H1 (cell line): ENCODE data around the gene KRTAP29-1. TPM values are rescaled to one million over a fixed set of nuclear protein-coding genes. Genes with fewer than 3 reads are reported as not detected.

ENCODE experiments used
- CTCF ChIA-PET: fragments of 300-600 bp; sonication (Branson Sonifier 250); formaldehyde crosslinking; loops from one replicate; lab custom pipeline; 2021; ENCODE audit not compliant: partially characterized antibody; lab: Charles Lee
- POLR2A ChIA-PET: fragments of 300-600 bp; sonication (Branson Sonifier 250); formaldehyde crosslinking; loops from one replicate; lab custom pipeline; 2021; ENCODE audit warnings: inconsistent platforms; ENCODE audit not compliant: partially characterized antibody; lab: Charles Lee
- DNase-seq, 2 experiments: peaks; one replicate each; pipeline versions ENCODE4 v3.0.0 to v3.0.0-alpha.2; 2010 to 2022; ENCODE audit warnings: low spot score in 2 of 2, low read depth in 1 of 2, mixed read lengths in 1 of 2
- FAIRE-seq: peaks from 2 replicates; lab custom pipeline; 2011; peaks lifted over from hg19 to GRCh38; lab: Jason Lieb, UNC
- H2AFZ ChIP-seq: 2 replicates; pipeline ENCODE4 v1.8.1; 2012; ENCODE audit warnings: low read length, inconsistent platforms
- H2AK5ac ChIP-seq: 2 replicates; pipeline ENCODE4 v1.6.1; 2013; ENCODE audit warnings: low read depth, low read length
- H2BK120ac ChIP-seq: replicated peaks from 2 replicates; pipeline ENCODE3; 2013; ENCODE audit warnings: low read depth, low read length, inconsistent platforms
- H2BK12ac ChIP-seq: 2 replicates; pipeline ENCODE4 v1.6.1; 2013; ENCODE audit warnings: low read depth, low read length
- H2BK15ac ChIP-seq: 2 replicates; pipeline ENCODE4 v1.6.1; 2013; ENCODE audit warnings: low read length
- H2BK20ac ChIP-seq: 2 replicates; pipeline ENCODE4 v1.6.1; 2013; ENCODE audit warnings: low read length
- H2BK5ac ChIP-seq: 2 replicates; pipeline ENCODE4 v1.6.1; 2013; ENCODE audit warnings: low read depth, low read length
- H3K14ac ChIP-seq: 2 replicates; pipeline ENCODE4 v1.6.1; 2013; ENCODE audit warnings: inconsistent platforms; ENCODE audit not compliant: insufficient read length
- H3K18ac ChIP-seq: 2 replicates; pipeline ENCODE4 v1.6.1; 2013; ENCODE audit warnings: low read length; ENCODE audit errors: extremely low read depth
- H3K23ac ChIP-seq: 2 replicates; pipeline ENCODE4 v1.6.1; 2013; ENCODE audit warnings: inconsistent platforms; ENCODE audit not compliant: insufficient read length
- H3K23me2 ChIP-seq: 2 replicates; pipeline ENCODE4 v1.6.1; 2013; ENCODE audit warnings: low read depth, low read length
- H3K27ac ChIP-seq: 2 replicates; pipeline ENCODE4 v1.6.1; 2011; ENCODE audit warnings: low read depth, low read length, inconsistent platforms
- H3K27me3 ChIP-seq, 4 experiments: replicated peaks in 1 of 4; 1 replicate in 1 of 4; 2 replicates in 3 of 4; pipeline versions ENCODE4 v1.6.1 to v1.8.1; 2011 to 2013; ENCODE audit warnings: low read length in 3 of 4, mild to moderate bottlenecking in 3 of 4, inconsistent platforms in 2 of 4, mixed read lengths in 2 of 4, moderate library complexity in 1 of 4; ENCODE audit not compliant: control insufficient read depth in 3 of 4, insufficient read depth in 3 of 4; ENCODE audit errors: extremely low read depth in 1 of 4
- H3K36me3 ChIP-seq, 4 experiments: 2 replicates each; pipeline versions ENCODE4 v1.6.1 to v1.8.1; 2011 to 2013; ENCODE audit warnings: mild to moderate bottlenecking in 4 of 4, low read length in 3 of 4, moderate library complexity in 2 of 4, control low read depth in 1 of 4, inconsistent platforms in 1 of 4; ENCODE audit not compliant: insufficient read depth in 4 of 4, control insufficient read depth in 2 of 4
- H3K4ac ChIP-seq: replicated peaks from 2 replicates; pipeline ENCODE3; 2013; ENCODE audit warnings: low read length, low read depth, mixed read lengths, inconsistent platforms; ENCODE audit not compliant: insufficient read length
- H3K4me1 ChIP-seq, 4 experiments: replicated peaks in 1 of 4; 1 replicate in 1 of 4; 2 replicates in 3 of 4; pipeline versions ENCODE4 v1.6.1 to v1.8.1; 2011 to 2013; ENCODE audit warnings: low read length in 3 of 4, inconsistent platforms in 2 of 4, mixed read lengths in 1 of 4; ENCODE audit not compliant: insufficient read depth in 4 of 4, control insufficient read depth in 3 of 4
- H3K4me2 ChIP-seq, 2 experiments: 2 replicates each; pipeline versions ENCODE4 v1.6.1 to v1.8.1; 2011 to 2013; ENCODE audit warnings: low read depth in 2 of 2, low read length in 2 of 2, control low read depth in 1 of 2, inconsistent platforms in 1 of 2, mild to moderate bottlenecking in 1 of 2; ENCODE audit not compliant: insufficient read depth in 1 of 2
- H3K4me3 ChIP-seq, 4 experiments: fragments of 200-600, 300-600 bp in 1 of 4; sonication (generic), shearing (Covaris generic), sonication (Bioruptor Twin) in 1 of 4; 2 replicates each; pipeline versions ENCODE4 v1.5.1 to v1.8.1; 2011 to 2016; ENCODE audit warnings: low read length in 4 of 4, low read depth in 3 of 4, control low read depth in 2 of 4, inconsistent platforms in 2 of 4, mild to moderate bottlenecking in 2 of 4, mixed read lengths in 1 of 4, moderate library complexity in 1 of 4; ENCODE audit not compliant: insufficient read depth in 2 of 4; ENCODE audit errors: extremely low read depth in 1 of 4
- H3K56ac ChIP-seq: replicated peaks from 2 replicates; pipeline ENCODE3; 2013; ENCODE audit warnings: low read depth, mild to moderate bottlenecking, mixed read lengths, low read length, inconsistent platforms; ENCODE audit not compliant: insufficient read length
- H3K79me1 ChIP-seq: 2 replicates; pipeline ENCODE4 v1.6.1; 2013; ENCODE audit warnings: low read depth, low read length, control low read depth
- H3K79me2 ChIP-seq, 2 experiments: 2 replicates each; pipeline versions ENCODE4 v1.6.1 to v1.8.1; 2012 to 2013; ENCODE audit warnings: low read length in 2 of 2, mild to moderate bottlenecking in 2 of 2, inconsistent platforms in 1 of 2; ENCODE audit not compliant: insufficient read depth in 2 of 2, control insufficient read depth in 1 of 2
- H3K9ac ChIP-seq, 4 experiments: replicated peaks in 1 of 4; 1 replicate in 1 of 4; 2 replicates in 3 of 4; pipeline versions ENCODE4 v1.6.1 to v1.8.1; 2011 to 2013; ENCODE audit warnings: low read depth in 3 of 4, low read length in 3 of 4, control low read depth in 2 of 4, mild to moderate bottlenecking in 2 of 4, moderate library complexity in 2 of 4, inconsistent platforms in 1 of 4; ENCODE audit errors: extremely low read depth in 1 of 4
- H3K9me3 ChIP-seq, 2 experiments: 2 replicates each; pipeline versions ENCODE4 v1.6.1 to v1.8.1; 2012 to 2013; ENCODE audit warnings: mild to moderate bottlenecking in 2 of 2, moderate library complexity in 2 of 2, control low read depth in 1 of 2, inconsistent platforms in 1 of 2, low read depth in 1 of 2, low read length in 1 of 2, mixed read lengths in 1 of 2; ENCODE audit not compliant: insufficient read depth in 2 of 2
- H4K20me1 ChIP-seq, 2 experiments: replicated peaks in 1 of 2; 2 replicates each; pipeline versions ENCODE3 to v1.8.1; 2011 to 2013; ENCODE audit warnings: inconsistent platforms in 2 of 2, low read length in 2 of 2, mild to moderate bottlenecking in 1 of 2; ENCODE audit not compliant: insufficient read depth in 2 of 2, control insufficient read depth in 1 of 2
- H4K5ac ChIP-seq: 2 replicates; pipeline ENCODE4 v1.6.1; 2013; ENCODE audit warnings: low read length, low read depth, mixed read lengths, inconsistent platforms; ENCODE audit not compliant: insufficient read length
- H4K8ac ChIP-seq: 2 replicates; pipeline ENCODE4 v1.8.0; 2013; ENCODE audit warnings: mild to moderate bottlenecking, moderate library complexity, low read length, inconsistent platforms; ENCODE audit not compliant: insufficient read depth; ENCODE audit errors: extremely low read depth
- H4K91ac ChIP-seq: replicated peaks from 2 replicates; pipeline ENCODE3; 2013; ENCODE audit warnings: low read length, mixed read lengths, inconsistent platforms; ENCODE audit not compliant: insufficient read length
- CEBPB ChIP-seq: IDR thresholded peaks from 2 replicates; pipeline ENCODE4 v1.6.1; 2012; ENCODE audit warnings: low read depth, low read length
- E2F6 ChIP-seq: IDR thresholded peaks from 2 replicates; pipeline ENCODE4 v1.6.1; 2012; ENCODE audit warnings: inconsistent platforms
- EZH2 ChIP-seq: fragments of 200-600 bp; sonication (generic); IDR thresholded peaks from 2 replicates; pipeline ENCODE4 v1.7.1; 2012; ENCODE audit warnings: low read depth, mild to moderate bottlenecking, moderate library complexity, low read length, inconsistent platforms; ENCODE audit not compliant: severe bottlenecking
- HDAC6 ChIP-seq: IDR thresholded peaks from one replicate; pipeline ENCODE4 v1.7.1; 2012; ENCODE audit warnings: low read depth, mild to moderate bottlenecking, inconsistent platforms, low read length, moderate library complexity
- JUND ChIP-seq: IDR thresholded peaks from 2 replicates; pipeline ENCODE4 v1.6.1; 2011; ENCODE audit warnings: mild to moderate bottlenecking, improper control_type of control experiment, low read length
- KDM4A ChIP-seq: IDR thresholded peaks from one replicate; pipeline ENCODE4 v1.7.1; 2012; ENCODE audit warnings: low read depth, mild to moderate bottlenecking, moderate library complexity, low read length, inconsistent platforms; ENCODE audit not compliant: severe bottlenecking
- TAF1 ChIP-seq: IDR thresholded peaks from 2 replicates; pipeline ENCODE4 v1.6.1; 2011; ENCODE audit warnings: mild to moderate bottlenecking, low read depth, low read length
- TCF12 ChIP-seq: IDR thresholded peaks from 2 replicates; pipeline ENCODE4 v1.6.1; 2011; ENCODE audit warnings: low read depth, mild to moderate bottlenecking, low read length
- WGBS, 2 experiments: shearing (Covaris generic) in 1 of 2; methylation state at CpG; one replicate each; pipeline versions ENCODE4 v1.1.6 to v1.1.7; 2013 to 2015; ENCODE audit warnings: low lambda C conversion rate in 2 of 2, mixed read lengths in 2 of 2, inconsistent platforms in 1 of 2, low coverage in 1 of 2, missing lambda C conversion rate in 1 of 2; ENCODE audit not compliant: insufficient replicate concordance in 2 of 2, insufficient coverage in 1 of 2, insufficient read length in 1 of 2; ENCODE audit errors: extremely low coverage in 1 of 2, missing lambda C conversion rate in 1 of 2; 5-methylcytosine and 5-hydroxymethylcytosine counted together
- polyA plus RNA-seq, 7 experiments: library from polyadenylated mRNA; depleted of rRNA in 3 of 7; stranded (reverse) in 5 of 7; unstranded in 2 of 7; fragments of >200 nt in 5 of 7; fragments of 200-250 nt in 2 of 7; gene quantifications; 1 replicate in 5 of 7; 2 replicates in 1 of 7; 4 replicates in 1 of 7; pipeline versions ENCODE4 v1.2.1 to v1.2.3, GENCODE V29; 2011 to 2013; ENCODE audit warnings: missing spikeins in 2 of 7, mixed read lengths in 2 of 7
- total RNA-seq: library from RNA; stranded (reverse); fragmentation: NEBNext Ultra II Directional; extraction: Animal tissue kit (Norgen Biotek cat#: 25700); gene quantifications from 2 replicates; pipeline ENCODE4 v1.2.1, GENCODE V29; 2021

Gene KRTAP29-1
- total and polyA plus RNA-seq, 2 of the 8 experiments (the other 6 are each of a cell fraction or from before 2014, with no cell fraction given) = not detected

GRCh38 chr17:41264599-41264998 is 38.1 kb downstream of the KRTAP29-1 start:
- WGBS, 2 experiments = 92% methylated on average over 3 of the region's 3 CpGs; no CpG with 5 or more reads in 1 of the 2 experiments
- FAIRE-seq = no peak
- H3K18ac ChIP-seq = no peak overlapping the region
- TF ChIP-seq HDAC6 = no peak
- no peak for TF ChIP-seq CEBPB
- TF ChIP-seq TAF1 = no peak
- no peak for TF ChIP-seq E2F6
- TF ChIP-seq JUND = no peak
- TF ChIP-seq TCF12 = no peak
- no peak for TF ChIP-seq EZH2
- TF ChIP-seq KDM4A = no peak

More at GRCh38 chr17:41264599-41264998, 38.1 kb downstream of the KRTAP29-1 start:
- H3K36me3 ChIP-seq = no peaks in the 10 kb centered on the region
- H2BK120ac ChIP-seq = no peak overlapping the region
- H4K91ac ChIP-seq = no peak overlapping the region
- ChIA-PET POLR2A (no interaction called here), CTCF (no interaction called here)
- H2AK5ac ChIP-seq = no peak overlapping the region
- H2BK15ac ChIP-seq = no peak overlapping the region
- no peak overlapping the region for H3K27ac ChIP-seq
- H3K79me2 ChIP-seq = no peaks in the 10 kb centered on the region
- H4K5ac ChIP-seq = no peak overlapping the region
- H2BK5ac ChIP-seq = no peak overlapping the region
- H3K4me1 ChIP-seq = no peaks in the 10 kb centered on the region
- DNase-seq = no peak
- H3K9ac ChIP-seq = no peak overlapping the region
- H3K23me2 ChIP-seq = no peaks in the 10 kb centered on the region
- no peak overlapping the region for H3K14ac ChIP-seq
- no peaks in the 10 kb centered on the region for H3K27me3 ChIP-seq
- no peak overlapping the region for H4K8ac ChIP-seq
- H2BK20ac ChIP-seq = no peak overlapping the region
- H4K20me1 ChIP-seq = no peaks in the 10 kb centered on the region
- H3K4ac ChIP-seq = no peak overlapping the region
- H2AFZ ChIP-seq = no peak overlapping the region
- H3K23ac ChIP-seq = no peak overlapping the region
- H3K9me3 ChIP-seq = no peaks in the 10 kb centered on the region
- no peak overlapping the region for H3K4me2 ChIP-seq
- H3K4me3 ChIP-seq = no peak overlapping the region
- no peak overlapping the region for H2BK12ac ChIP-seq
- no peak overlapping the region for H3K56ac ChIP-seq
- H3K79me1 ChIP-seq = no peaks in the 10 kb centered on the region
